Caco-2 (cell line): ENCODE data around the gene RLN3. TPM values are rescaled to one million over a fixed set of nuclear protein-coding genes. Genes with fewer than 3 reads are reported as not detected.

ENCODE experiments used
- BruUV-seq: library from RNA; stranded (reverse); fragments of 400-500 nt; replicated peaks from 2 replicates; lab custom pipeline; 2021; lab: Mats Ljungman, UMichigan
- CTCF ChIA-PET: fragments of 300-600 bp; sonication (Branson Sonifier 250); formaldehyde crosslinking; loops from one replicate; lab custom pipeline; 2022; ENCODE audit warnings: antibody characterized with exemption; lab: Charles Lee
- POLR2A ChIA-PET: fragments of 300-600 bp; sonication (Branson Sonifier 250); formaldehyde crosslinking; loops from one replicate; lab custom pipeline; 2022; ENCODE audit warnings: antibody characterized with exemption; lab: Charles Lee
- DNase-seq, 2 experiments: peaks; one replicate each; pipeline versions ENCODE4 v3.0.0 to v3.0.0-alpha.2; 2020 to 2022
- H3K27me3 ChIP-seq: replicated peaks from 2 replicates; pipeline ENCODE4 v1.6.0; 2011; ENCODE audit warnings: low read length; ENCODE audit not compliant: control insufficient read depth, insufficient read depth
- H3K36me3 ChIP-seq: 2 replicates; pipeline ENCODE4 v1.5.1; 2011; ENCODE audit warnings: low read length; ENCODE audit not compliant: control insufficient read depth, insufficient read depth
- H3K4me1 ChIP-seq: fragments of 250-450 bp; sonication (Bioruptor Pico); 2 replicates; pipeline ENCODE4 v1.5.1; 2020; ENCODE audit warnings: mild to moderate bottlenecking
- H3K4me3 ChIP-seq: 2 replicates; pipeline ENCODE4 v1.5.1; 2011; ENCODE audit warnings: low read depth, mild to moderate bottlenecking, control low read depth, low read length
- H3K9me3 ChIP-seq: fragments of 250-450 bp; sonication (Bioruptor Pico); 2 replicates; pipeline ENCODE4 v1.5.1; 2020; ENCODE audit warnings: mild to moderate bottlenecking, moderate library complexity
- H3K27ac Mint-ChIP-seq: one replicate; pipeline ENCODE4 v1.8.0; 2022; ENCODE audit warnings: mixed read lengths; ENCODE audit not compliant: unreplicated experiment
- H3K27me3 Mint-ChIP-seq: one replicate; pipeline ENCODE4 v1.8.0; 2022; ENCODE audit warnings: mixed read lengths; ENCODE audit not compliant: insufficient read depth, unreplicated experiment
- H3K36me3 Mint-ChIP-seq: one replicate; pipeline ENCODE4 v1.8.0; 2022; ENCODE audit warnings: mild to moderate bottlenecking, mixed read lengths; ENCODE audit not compliant: insufficient read depth, unreplicated experiment
- H3K4me1 Mint-ChIP-seq: one replicate; pipeline ENCODE4 v1.8.0; 2022; ENCODE audit warnings: low read depth, mixed read lengths; ENCODE audit not compliant: unreplicated experiment
- H3K4me3 Mint-ChIP-seq: one replicate; pipeline ENCODE4 v1.8.0; 2022; ENCODE audit warnings: mild to moderate bottlenecking, moderate library complexity, mixed read lengths; ENCODE audit not compliant: unreplicated experiment
- H3K9me3 Mint-ChIP-seq: one replicate; pipeline ENCODE4 v1.8.0; 2022; ENCODE audit warnings: mixed read lengths; ENCODE audit not compliant: unreplicated experiment
- intact Hi-C: fragments of 100-400 bp; cut with micrococcal nuclease; formaldehyde crosslinking; loops from one replicate; pipeline ENCODE4 v1.10.0; 2022; ENCODE audit not compliant: unreplicated experiment
- total RNA-seq: library from RNA; stranded (reverse); gene quantifications from 2 replicates; pipeline ENCODE4 v1.2.3, GENCODE V29; 2022
- TF ChIP-seq, protein P1 (sequence below), 2 experiments: fragments of 200-600 bp in 1 of 2; IDR thresholded peaks; 1 replicate in 1 of 2; 2 replicates in 1 of 2; pipeline versions ENCODE4 v1.5.1 to v1.8.0; 2011 to 2022; ENCODE audit warnings: antibody characterized with exemption in 1 of 2, control low read depth in 1 of 2, inconsistent platforms in 1 of 2, low read depth in 1 of 2, low read length in 1 of 2, mild to moderate bottlenecking in 1 of 2, moderate library complexity in 1 of 2; ENCODE audit not compliant: insufficient read depth in 1 of 2, severe bottlenecking in 1 of 2, unreplicated experiment in 1 of 2

Gene RLN3
- total RNA-seq, 1 experiment from 2014 or later: not detected

DNA sequence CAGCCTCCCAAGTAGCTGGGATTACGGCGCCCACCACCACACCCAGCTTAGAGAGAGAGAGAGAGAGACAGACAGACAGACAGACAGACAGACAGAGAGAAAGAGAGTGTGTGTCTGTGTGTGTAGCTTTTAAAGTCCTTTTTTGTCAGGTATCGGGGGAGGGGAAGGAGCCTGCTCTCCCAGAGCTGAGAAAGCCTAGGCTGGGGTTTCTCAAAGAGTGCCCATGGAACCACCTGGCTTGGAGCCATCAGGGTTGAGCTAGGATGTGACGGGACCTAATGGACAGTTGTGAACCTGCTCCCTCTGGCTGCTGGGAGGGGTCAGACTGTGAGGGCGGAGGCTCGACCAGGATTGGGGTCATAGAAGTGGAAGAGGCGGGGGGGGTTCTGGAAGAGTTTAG, 38.5 kb upstream of the RLN3 start:
- CTCF ChIA-PET: no interaction called here

DNA sequence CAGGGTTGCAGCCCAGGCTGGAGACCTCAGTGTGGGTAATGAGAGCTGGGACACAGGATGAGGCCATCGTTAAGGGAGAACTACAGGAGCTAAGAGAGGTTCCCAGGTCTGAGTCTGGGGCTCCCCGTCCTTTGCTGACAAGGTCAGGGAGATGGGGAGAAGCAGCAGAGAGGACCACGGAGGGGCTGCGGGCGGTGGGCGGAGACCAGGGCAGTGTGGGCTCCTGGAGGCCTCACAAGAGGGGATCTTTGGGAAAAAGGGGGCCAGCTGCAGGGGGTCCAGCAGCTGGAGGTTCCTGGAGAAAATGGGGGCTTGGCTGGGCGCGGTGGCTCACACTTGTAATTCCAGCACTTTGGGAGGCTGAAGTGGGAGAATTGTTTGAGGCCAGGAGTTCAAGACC, 37.9 kb upstream of the RLN3 start:
- TF ChIP-seq, protein P1, sequence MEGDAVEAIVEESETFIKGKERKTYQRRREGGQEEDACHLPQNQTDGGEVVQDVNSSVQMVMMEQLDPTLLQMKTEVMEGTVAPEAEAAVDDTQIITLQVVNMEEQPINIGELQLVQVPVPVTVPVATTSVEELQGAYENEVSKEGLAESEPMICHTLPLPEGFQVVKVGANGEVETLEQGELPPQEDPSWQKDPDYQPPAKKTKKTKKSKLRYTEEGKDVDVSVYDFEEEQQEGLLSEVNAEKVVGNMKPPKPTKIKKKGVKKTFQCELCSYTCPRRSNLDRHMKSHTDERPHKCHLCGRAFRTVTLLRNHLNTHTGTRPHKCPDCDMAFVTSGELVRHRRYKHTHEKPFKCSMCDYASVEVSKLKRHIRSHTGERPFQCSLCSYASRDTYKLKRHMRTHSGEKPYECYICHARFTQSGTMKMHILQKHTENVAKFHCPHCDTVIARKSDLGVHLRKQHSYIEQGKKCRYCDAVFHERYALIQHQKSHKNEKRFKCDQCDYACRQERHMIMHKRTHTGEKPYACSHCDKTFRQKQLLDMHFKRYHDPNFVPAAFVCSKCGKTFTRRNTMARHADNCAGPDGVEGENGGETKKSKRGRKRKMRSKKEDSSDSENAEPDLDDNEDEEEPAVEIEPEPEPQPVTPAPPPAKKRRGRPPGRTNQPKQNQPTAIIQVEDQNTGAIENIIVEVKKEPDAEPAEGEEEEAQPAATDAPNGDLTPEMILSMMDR (IDR thresholded peaks at IDR 0.05; ENCODE audit: insufficient read depth in 1 of 2, low read depth in 1 of 2, low read length in 1 of 2, severe bottlenecking in 1 of 2, unreplicated experiment in 1 of 2): no peak
- DNase-seq: no peak
- Mint-ChIP-seq H3K27me3 (no peaks in the 10 kb centered on the region), H3K9me3 (no peaks in the 10 kb centered on the region), H3K4me1 (peaks cover 10% of the 10 kb centered on the region), H3K36me3 (peaks cover 16% of the 10 kb centered on the region), H3K4me3 (no peak overlapping the region), H3K27ac (no peak overlapping the region)
- BruUV-seq: no TSS peak
- Histone ChIP-seq H3K36me3 (no peaks in the 10 kb centered on the region; the same call in 1 of the 2 replicates), H3K4me1 (no peaks in the 10 kb centered on the region), H3K9me3 (no peaks in the 10 kb centered on the region), H3K4me3 (no peak overlapping the region), H3K27me3 (no peaks in the 10 kb centered on the region)
- ChIA-PET CTCF (no interaction called here), POLR2A (interaction anchor here (0.6 to 0.7 kb wide), 2 partner anchors 41 to 103 kb away, joined by 4 to 6 read pairs; partner anchors contain the start of gene IL27RA)
- intact Hi-C loops: no loop called here

More for the DNA sequence above, 38.5 kb upstream of the RLN3 start:
- H3K36me3 ChIP-seq: no peaks in the 10 kb centered on the region; the same call in 1 of the 2 replicates
- H3K27me3 ChIP-seq: no peaks in the 10 kb centered on the region
- no peak for DNase-seq
- peaks cover 10% of the 10 kb centered on the region for H3K4me1 Mint-ChIP-seq
- no peak overlapping the region for H3K4me3 ChIP-seq
- TF ChIP-seq, protein P1 (IDR thresholded peaks at IDR 0.05; ENCODE audit: insufficient read depth in 1 of 2, low read depth in 1 of 2, low read length in 1 of 2, severe bottlenecking in 1 of 2, unreplicated experiment in 1 of 2): no peak
- no peaks in the 10 kb centered on the region for H3K4me1 ChIP-seq
- intact Hi-C loops: no loop called here
- H3K27me3 Mint-ChIP-seq: no peaks in the 10 kb centered on the region
- POLR2A ChIA-PET: interaction anchor here (0.7 kb wide), 1 partner anchor 42 kb away, joined by 6 read pairs; the partner anchor contains the start of gene IL27RA
- no peak overlapping the region for H3K4me3 Mint-ChIP-seq
- H3K27ac Mint-ChIP-seq: no peak overlapping the region
- H3K9me3 Mint-ChIP-seq: no peaks in the 10 kb centered on the region
- no TSS peak for BruUV-seq
- H3K9me3 ChIP-seq: no peaks in the 10 kb centered on the region
- peaks cover 16% of the 10 kb centered on the region for H3K36me3 Mint-ChIP-seq

DNA sequence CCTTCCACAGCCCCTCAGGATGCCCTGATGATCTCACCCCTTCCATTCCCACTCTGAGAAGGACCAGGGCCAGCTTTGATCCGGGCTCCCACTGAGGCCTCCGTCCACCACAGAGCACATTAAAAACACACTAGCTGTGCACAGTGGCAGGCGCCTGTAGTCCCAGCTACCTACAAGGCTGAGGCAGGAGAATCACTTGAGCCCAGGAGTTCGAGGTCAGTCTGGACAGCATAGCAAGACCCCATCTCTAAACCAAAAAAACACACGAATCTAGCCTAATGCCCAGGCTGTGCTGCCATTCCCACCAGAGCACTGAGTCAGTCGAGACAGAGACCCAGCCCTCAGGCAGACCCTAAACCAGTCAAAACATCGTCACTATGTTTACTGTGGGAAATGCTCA, 35.9 kb upstream of the RLN3 start:
- no peak overlapping the region for H3K4me3 ChIP-seq
- no peaks in the 10 kb centered on the region for H3K9me3 Mint-ChIP-seq
- POLR2A ChIA-PET: no interaction called here
- no peak overlapping the region for H3K4me3 Mint-ChIP-seq
- intact Hi-C loops: no loop called here
- H3K27me3 ChIP-seq: no peaks in the 10 kb centered on the region
- H3K36me3 Mint-ChIP-seq: peaks cover 12% of the 10 kb centered on the region
- no TSS peak for BruUV-seq
- no peak overlapping the region for H3K27ac Mint-ChIP-seq
- no peaks in the 10 kb centered on the region for H3K4me1 ChIP-seq
- H3K9me3 ChIP-seq: no peaks in the 10 kb centered on the region
- no peaks in the 10 kb centered on the region for H3K36me3 ChIP-seq
- no peak for DNase-seq
- CTCF ChIA-PET: no interaction called here
- TF ChIP-seq, protein P1 (IDR thresholded peaks at IDR 0.05; ENCODE audit: insufficient read depth in 1 of 2, low read depth in 1 of 2, low read length in 1 of 2, severe bottlenecking in 1 of 2, unreplicated experiment in 1 of 2): no peak
- no peaks in the 10 kb centered on the region for H3K27me3 Mint-ChIP-seq
- H3K4me1 Mint-ChIP-seq: peaks cover 10% of the 10 kb centered on the region
